Astrocyte (in vitro differentiated cells and primary cell): ENCODE data around the gene ABHD15. TPM values are rescaled to one million over a fixed set of nuclear protein-coding genes. Genes with fewer than 3 reads are reported as not detected.

ENCODE experiments used
- DNase-seq: peaks from one replicate; pipeline ENCODE4 v3.0.0-alpha.2; 2010; ENCODE audit warnings: low read depth
- FAIRE-seq: peaks from 2 replicates; lab custom pipeline; 2011; peaks lifted over from hg19 to GRCh38; lab: Jason Lieb, UNC
- H2AFZ ChIP-seq: 2 replicates; pipeline ENCODE4 v1.6.0; 2012; ENCODE audit warnings: low read depth, low read length, inconsistent platforms
- H3K27ac ChIP-seq: 2 replicates; pipeline ENCODE4 v1.5.1; 2011; ENCODE audit warnings: low read depth, low read length, inconsistent platforms
- H3K27me3 ChIP-seq: 2 replicates; pipeline ENCODE4 v1.6.0; 2011; ENCODE audit warnings: low read length, inconsistent platforms; ENCODE audit not compliant: insufficient read depth
- H3K36me3 ChIP-seq: 2 replicates; pipeline ENCODE4 v1.5.1; 2011; ENCODE audit warnings: low read length, inconsistent platforms; ENCODE audit not compliant: insufficient read depth
- H3K4me1 ChIP-seq: 2 replicates; pipeline ENCODE4 v1.5.1; 2011; ENCODE audit warnings: low read length, inconsistent platforms; ENCODE audit not compliant: insufficient read depth
- H3K4me2 ChIP-seq: 2 replicates; pipeline ENCODE4 v1.6.0; 2012; ENCODE audit warnings: low read length, inconsistent platforms
- H3K4me3 ChIP-seq: 2 replicates; pipeline ENCODE4 v1.5.1; 2011; ENCODE audit warnings: low read depth, mild to moderate bottlenecking, low read length, inconsistent platforms; ENCODE audit not compliant: insufficient read depth
- H3K79me2 ChIP-seq: 2 replicates; pipeline ENCODE4 v1.6.0; 2012; ENCODE audit warnings: mild to moderate bottlenecking, low read length, inconsistent platforms; ENCODE audit not compliant: insufficient read depth
- H3K9ac ChIP-seq: 2 replicates; pipeline ENCODE4 v1.6.0; 2012; ENCODE audit warnings: mild to moderate bottlenecking, low read length, inconsistent platforms
- H3K9me3 ChIP-seq: 2 replicates; pipeline ENCODE4 v1.5.1; 2012; ENCODE audit warnings: low read depth, mild to moderate bottlenecking, low read length, inconsistent platforms; ENCODE audit not compliant: insufficient read depth
- H4K20me1 ChIP-seq: 2 replicates; pipeline ENCODE4 v1.6.0; 2012; ENCODE audit warnings: low read length, inconsistent platforms; ENCODE audit not compliant: insufficient read depth
- H3K27ac Mint-ChIP-seq: one replicate; pipeline ENCODE4 v1.8.0; 2021; ENCODE audit warnings: mild to moderate bottlenecking, mixed read lengths; ENCODE audit not compliant: unreplicated experiment
- H3K27me3 Mint-ChIP-seq: one replicate; pipeline ENCODE4 v1.8.0; 2021; ENCODE audit warnings: low read depth, mixed read lengths; ENCODE audit not compliant: unreplicated experiment
- H3K36me3 Mint-ChIP-seq: one replicate; pipeline ENCODE4 v1.8.0; 2021; ENCODE audit warnings: low read depth, mixed read lengths; ENCODE audit not compliant: unreplicated experiment
- H3K4me1 Mint-ChIP-seq: one replicate; pipeline ENCODE4 v1.8.0; 2021; ENCODE audit warnings: low read depth, mixed read lengths; ENCODE audit not compliant: unreplicated experiment
- H3K4me3 Mint-ChIP-seq: one replicate; pipeline ENCODE4 v1.8.0; 2021; ENCODE audit warnings: mild to moderate bottlenecking, moderate library complexity, mixed read lengths; ENCODE audit not compliant: unreplicated experiment
- H3K9me3 Mint-ChIP-seq: one replicate; pipeline ENCODE4 v1.8.0; 2021; ENCODE audit warnings: mild to moderate bottlenecking, mixed read lengths; ENCODE audit not compliant: unreplicated experiment
- CTCF ChIP-seq: IDR thresholded peaks from 2 replicates; pipeline ENCODE4 v1.5.1; 2011; ENCODE audit warnings: low read depth, mild to moderate bottlenecking, inconsistent platforms, low read length, moderate library complexity; ENCODE audit not compliant: insufficient read depth
- EZH2 ChIP-seq: IDR thresholded peaks from 2 replicates; pipeline ENCODE4 v1.6.1; 2012; ENCODE audit warnings: mild to moderate bottlenecking, low read length, inconsistent platforms; ENCODE audit not compliant: insufficient read depth
- total RNA-seq: library from RNA; stranded (reverse); gene quantifications from 2 replicates; pipeline ENCODE4 v1.2.1, GENCODE V29; 2021

ABHD15 gene
- total RNA-seq, 1 donor from 2014 or later, result 8.6 TPM

- no peak overlapping the region for H3K4me2 ChIP-seq
- FAIRE-seq (peak; percentile 13), DNase-seq (peak; percentile 52)
- H3K4me3 ChIP-seq, result no peak overlapping the region
- H3K79me2 ChIP-seq, result peaks cover 33% of the 10 kb centered on the region
- Mint-ChIP-seq H3K27ac (peak overlapping the region; percentile 87), H3K27me3 (no peaks in the 10 kb centered on the region), H3K4me3 (no peak overlapping the region), H3K9me3 (no peaks in the 10 kb centered on the region), H3K4me1 (peaks cover 13% of the 10 kb centered on the region), H3K36me3 (peaks cover 14% of the 10 kb centered on the region)
- no peak overlapping the region for H2AFZ ChIP-seq
- peaks cover 21% of the 10 kb centered on the region for H3K4me1 ChIP-seq
- H3K9ac ChIP-seq, result no peak overlapping the region
- no peaks in the 10 kb centered on the region for H3K9me3 ChIP-seq
- H3K36me3 ChIP-seq, result peaks cover 2% of the 10 kb centered on the region
- H4K20me1 ChIP-seq, result peaks cover 53% of the 10 kb centered on the region
- H3K27me3 ChIP-seq, result no peaks in the 10 kb centered on the region
- no peak overlapping the region for H3K27ac ChIP-seq
- TF ChIP-seq CTCF (peak; percentile 85), EZH2 (no peak)
These were observed 13.3 kb upstream of the ABHD15 start for GRCh38 chr17:29579866-29580771.

GRCh38 chr17:29578626-29579485 lies 12.0 kb upstream of the ABHD15 start:
- no peak overlapping the region for H3K4me3 ChIP-seq
- Mint-ChIP-seq H3K27ac (no peak overlapping the region), H3K4me3 (no peak overlapping the region), H3K27me3 (no peaks in the 10 kb centered on the region), H3K9me3 (no peaks in the 10 kb centered on the region), H3K4me1 (peaks cover 4% of the 10 kb centered on the region), H3K36me3 (peaks cover 14% of the 10 kb centered on the region)
- no peak for FAIRE-seq
- H3K27ac ChIP-seq, result no peak overlapping the region
- no peak overlapping the region for H3K9ac ChIP-seq
- H4K20me1 ChIP-seq, result peaks cover 53% of the 10 kb centered on the region
- H3K36me3 ChIP-seq, result peaks cover 2% of the 10 kb centered on the region
- H3K4me1 ChIP-seq, result peaks cover 8% of the 10 kb centered on the region
- peaks cover 20% of the 10 kb centered on the region for H3K79me2 ChIP-seq
- no peak for TF ChIP-seq EZH2
- TF ChIP-seq CTCF, result no peak
- no peak overlapping the region for H2AFZ ChIP-seq
- no peak for DNase-seq
- H3K27me3 ChIP-seq, result no peaks in the 10 kb centered on the region
- H3K9me3 ChIP-seq, result no peaks in the 10 kb centered on the region
- H3K4me2 ChIP-seq, result no peak overlapping the region
